GM19467 (cell line): ENCODE results near the gene CCDC71L.

Experiments
- ATAC-seq: cut with Tn5 transposase; IDR thresholded peaks from one replicate; pipeline ENCODE4 v1.9.1; 2021; ENCODE audit warnings: mild to moderate bottlenecking, moderate library complexity; ENCODE audit not compliant: unreplicated experiment

Gene CCDC71L

GRCh38 chr7:106659166-106659962 is 1.6 kb downstream of the CCDC71L start:
- no peak for ATAC-seq

DNA sequence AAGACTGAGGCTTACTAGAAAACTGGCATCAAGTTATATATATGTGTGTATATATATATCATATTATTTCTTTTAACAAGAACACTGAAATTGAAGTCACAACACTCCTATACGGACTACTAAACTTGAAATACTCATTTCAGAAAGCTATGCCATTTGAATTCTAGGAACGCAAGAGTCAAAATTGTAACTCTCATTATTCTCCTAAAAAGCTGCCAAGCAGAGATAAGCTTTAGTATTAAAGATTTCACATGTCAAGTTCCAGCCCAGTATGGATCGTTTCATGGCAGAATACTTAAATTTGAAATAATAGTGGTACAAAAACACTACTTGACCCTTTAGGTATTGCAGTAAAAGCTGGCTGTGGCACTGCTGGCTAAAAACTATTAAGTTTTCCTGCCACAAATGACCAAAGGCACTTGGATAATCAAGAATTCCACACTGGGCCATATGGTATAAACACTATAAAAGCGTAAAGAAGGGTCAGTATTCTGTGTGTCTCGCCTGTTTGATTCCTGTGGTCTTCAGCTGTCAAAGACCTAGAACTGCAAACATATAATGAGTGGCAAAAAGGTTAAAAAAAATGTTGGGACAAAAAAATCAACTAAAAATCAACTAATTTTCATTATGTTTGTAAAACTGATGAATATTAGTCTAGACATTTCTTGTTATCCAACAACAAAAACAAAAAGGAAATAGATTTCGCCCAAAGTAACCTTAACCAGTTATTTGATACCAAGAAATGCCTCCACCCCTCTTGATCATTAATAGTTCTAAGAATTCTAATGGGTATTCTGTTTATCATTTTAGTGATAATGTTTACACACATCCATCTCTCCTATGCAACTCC is 2.4 kb downstream of the CCDC71L start:
- ATAC-seq, result no peak

GRCh38 chr7:106657085-106657991 is 3.6 kb downstream of the CCDC71L start:
- ATAC-seq, result no peak

GRCh38 chr7:106655703-106656498 is 5.1 kb downstream of the CCDC71L start:
- ATAC-seq, result no peak

DNA sequence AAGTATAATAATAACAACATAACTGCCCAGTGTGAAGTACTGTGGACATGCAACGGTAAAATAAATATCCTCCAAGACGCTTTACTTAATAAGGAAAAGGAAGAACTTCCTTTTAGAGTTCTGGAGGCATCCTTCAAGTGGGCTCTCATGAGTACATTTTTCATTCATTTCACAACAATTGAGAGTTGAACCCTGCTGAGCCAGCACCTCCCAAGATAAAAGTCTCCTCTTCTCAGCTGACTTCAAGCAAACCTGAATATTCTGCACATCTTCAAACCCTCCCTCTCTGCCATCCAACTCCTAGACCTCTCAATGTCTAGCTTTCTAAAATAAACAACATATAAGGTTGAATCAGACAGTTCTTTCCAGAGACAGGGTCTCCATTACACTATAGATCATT is 7.5 kb downstream of the CCDC71L start:
- ATAC-seq, result no peak

DNA sequence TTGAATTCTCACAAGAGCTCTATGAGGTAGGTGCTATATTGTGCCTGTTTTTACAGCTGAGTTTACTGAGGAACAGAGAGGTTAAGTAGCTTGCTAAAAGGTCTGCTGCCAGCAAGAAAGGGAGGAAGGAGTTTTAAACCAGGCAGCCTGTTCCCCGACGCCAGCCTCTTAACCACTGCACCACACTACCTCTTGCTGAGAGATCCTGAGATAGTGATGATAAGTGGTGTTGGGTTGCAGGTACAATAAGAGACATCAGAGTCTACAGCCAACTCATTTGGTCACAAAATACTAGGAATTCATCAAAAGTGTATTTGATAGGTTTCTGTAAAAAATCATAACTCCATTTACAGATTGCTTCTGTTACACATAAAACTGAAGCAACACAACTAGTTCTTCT is 8.0 kb downstream of the CCDC71L start:
- no peak for ATAC-seq

DNA sequence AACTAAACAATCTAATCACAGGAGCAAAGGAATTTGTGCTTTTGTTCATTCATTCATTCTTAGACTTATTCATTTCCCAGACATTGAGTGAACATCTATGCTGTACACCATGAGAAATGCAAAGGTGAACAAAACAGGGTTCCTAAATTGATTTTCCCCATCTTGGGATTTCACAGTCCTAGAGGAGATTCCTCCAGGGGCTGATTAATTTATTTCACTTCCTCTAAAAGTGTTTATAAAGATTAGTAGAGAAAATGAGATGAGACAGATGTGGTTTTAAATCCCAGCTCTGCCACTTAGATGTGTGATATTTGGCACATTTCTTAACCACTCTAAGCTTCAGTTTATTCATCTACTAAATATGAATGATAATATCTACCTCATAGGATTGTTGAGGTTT is 8.9 kb downstream of the CCDC71L start:
- ATAC-seq, result no peak

- no peak for ATAC-seq
These were observed 14.7 kb downstream of the CCDC71L start for GRCh38 chr7:106646256-106646655.

DNA sequence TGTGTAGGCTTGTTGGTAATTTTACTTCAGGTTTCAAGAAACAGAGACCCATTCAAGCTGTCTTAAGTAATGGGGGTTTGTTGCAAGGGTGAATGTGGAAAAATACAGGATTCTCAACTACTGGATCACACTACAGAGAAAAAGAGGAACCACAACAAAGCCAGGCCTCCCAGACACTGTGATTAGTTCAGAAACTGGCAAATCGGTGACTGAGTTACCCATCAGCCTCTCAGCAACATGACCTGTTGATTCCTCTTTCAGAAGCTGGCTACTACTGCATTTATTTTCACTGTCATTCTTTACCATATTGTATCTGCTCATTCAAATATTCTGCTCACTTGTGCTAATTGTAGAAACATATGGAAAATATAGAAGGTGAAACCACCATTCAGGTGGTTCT is 16.0 kb downstream of the CCDC71L start:
- ATAC-seq, result no peak

GRCh38 chr7:106643216-106644000 is 17.6 kb downstream of the CCDC71L start:
- no peak for ATAC-seq

DNA sequence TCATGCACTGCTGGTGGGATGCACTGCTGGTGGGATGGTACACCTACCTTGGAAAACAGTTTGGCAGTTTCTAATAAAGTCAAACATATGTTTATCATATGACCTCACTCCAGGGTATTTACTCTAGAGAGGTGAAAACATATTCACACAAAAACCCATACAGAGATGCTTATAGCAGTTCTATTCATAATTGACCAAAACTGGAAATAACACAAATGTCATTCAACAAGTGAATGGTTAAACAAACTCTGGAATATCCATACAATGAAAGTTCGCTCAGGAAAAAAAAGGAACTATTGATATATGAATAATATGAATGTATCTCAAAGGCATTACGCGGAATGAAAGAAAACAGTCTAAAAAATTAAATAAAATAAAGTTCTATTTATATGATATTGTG is 19.5 kb downstream of the CCDC71L start:
- ATAC-seq, result no peak

- no peak for ATAC-seq
These were observed 20.4 kb downstream of the CCDC71L start for GRCh38 chr7:106640368-106641141.

DNA sequence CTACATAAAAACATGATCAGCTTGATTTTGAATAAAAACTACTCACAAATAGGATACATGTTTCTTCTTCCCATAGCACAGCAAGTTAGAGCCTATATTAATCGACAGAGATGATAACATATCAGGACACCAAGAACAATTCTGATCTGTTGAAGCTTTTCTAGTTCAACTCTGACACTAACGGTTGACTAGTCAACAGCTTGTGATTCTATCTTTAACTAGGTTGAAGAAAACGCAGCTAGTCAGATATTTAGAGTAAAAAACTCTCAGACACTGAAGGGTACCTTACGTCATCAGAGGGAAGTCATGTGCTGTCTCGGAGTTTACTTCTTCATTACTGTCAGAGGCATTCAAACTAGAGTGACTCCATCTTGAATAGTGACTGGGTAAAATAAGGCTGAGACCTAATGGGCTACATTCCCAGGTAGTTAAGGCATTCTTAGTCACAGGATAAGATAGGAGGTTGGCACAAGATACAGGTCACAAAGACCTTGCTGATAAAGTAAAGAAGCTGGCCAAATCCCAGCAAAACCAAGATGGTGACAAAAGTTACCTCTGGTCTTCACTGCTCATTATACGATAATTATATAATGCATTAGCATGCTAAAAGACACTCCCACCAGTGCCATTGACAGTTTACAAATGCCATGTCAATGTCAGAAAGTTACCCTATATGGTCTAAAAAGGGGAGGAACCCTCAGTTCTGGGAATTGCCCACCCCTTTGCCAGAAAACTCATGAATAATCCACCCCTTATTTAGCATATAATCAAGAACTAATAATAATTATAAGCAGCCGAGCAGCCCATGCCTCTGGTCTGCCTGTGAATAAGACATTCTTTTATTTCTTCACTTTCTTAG is 21.3 kb downstream of the CCDC71L start:
- no peak for ATAC-seq

- no peak for ATAC-seq
These were observed 25.5 kb downstream of the CCDC71L start for GRCh38 chr7:106635411-106635810.

DNA sequence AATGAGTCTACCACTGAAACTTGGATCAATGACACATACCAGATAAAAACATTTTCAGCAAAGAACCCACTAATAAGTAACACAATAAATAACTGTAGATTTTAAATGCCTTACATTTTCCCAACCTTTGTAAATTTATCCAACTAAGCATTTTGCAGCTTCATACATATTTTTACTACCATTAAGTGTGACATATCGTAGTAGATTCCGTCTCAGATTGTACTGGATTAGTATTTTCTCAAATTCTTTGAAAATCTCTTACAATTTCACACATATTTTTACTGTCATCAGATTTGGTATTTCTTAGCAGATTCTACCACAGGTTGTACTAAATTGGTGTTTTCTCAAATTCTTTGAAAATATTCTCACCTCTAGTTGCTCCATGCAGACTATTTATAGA is 26.0 kb downstream of the CCDC71L start:
- no peak for ATAC-seq

- ATAC-seq, result no peak
These were observed 30.3 kb downstream of the CCDC71L start for GRCh38 chr7:106630648-106631047.

DNA sequence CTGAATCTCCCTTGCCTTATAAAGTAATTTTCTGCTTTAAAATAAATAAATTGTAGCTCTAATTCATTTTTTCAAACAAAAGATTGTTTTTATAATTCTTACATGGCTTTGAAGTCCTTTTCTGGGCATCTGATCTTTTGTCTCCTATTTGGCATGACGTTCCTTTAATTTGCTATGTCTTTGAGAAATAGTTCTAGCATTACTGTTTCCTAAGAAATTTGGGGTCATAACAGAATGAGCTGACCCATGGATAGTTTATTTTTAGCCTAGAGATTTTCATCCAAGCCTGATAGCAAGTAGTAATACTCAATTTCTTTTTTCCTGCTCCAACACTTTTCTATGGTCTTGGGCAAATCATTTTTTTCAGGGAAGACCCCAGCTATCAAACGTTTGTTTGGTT is 31.4 kb downstream of the CCDC71L start:
- ATAC-seq, result no peak
